Small intestine (tissue), 7 donors: Measurements from ENCODE around the gene NUDT3. TPM values are rescaled to one million over a fixed set of nuclear protein-coding genes. Genes with fewer than 3 reads are reported as not detected.
A peak's percentile ranks its signal among the peaks of the same experiment; 100 is the strongest.
"Not testable (repeated sequence)": the region's sequence is repeated elsewhere in the genome, so short reads cannot be mapped to it uniquely, and the experiment has no call there.

Experiments used
- DNase-seq, 2 donors: peaks; one replicate each; pipeline versions ENCODE4 v3.0.0 to v3.0.0-alpha.2; 2013
- FAIRE-seq: peaks from 2 replicates; lab custom pipeline; 2012; peaks lifted over from hg19 to GRCh38; lab: Jason Lieb, UNC
- H3K27ac ChIP-seq, 3 donors: one replicate each; pipeline ENCODE4 v1.5.1; 2013; ENCODE audit warnings: low read length in 2 of 3, mild to moderate bottlenecking in 2 of 3, control low read depth in 1 of 3, inconsistent platforms in 1 of 3, low read depth in 1 of 3, moderate library complexity in 1 of 3
- H3K27me3 ChIP-seq, 3 donors: one replicate each; pipeline ENCODE4 v1.6.1; 2013; ENCODE audit warnings: low read length in 3 of 3, inconsistent platforms in 1 of 3; ENCODE audit not compliant: control insufficient read depth in 3 of 3, insufficient read depth in 3 of 3
- H3K36me3 ChIP-seq, 3 donors: one replicate each; pipeline ENCODE4 v1.6.1; 2013; ENCODE audit warnings: low read length in 3 of 3, inconsistent platforms in 1 of 3, low read depth in 1 of 3, mild to moderate bottlenecking in 1 of 3, moderate library complexity in 1 of 3; ENCODE audit not compliant: control insufficient read depth in 3 of 3, insufficient read depth in 2 of 3
- H3K4me1 ChIP-seq, 3 donors: one replicate each; pipeline ENCODE4 v1.6.1; 2013; ENCODE audit warnings: low read length in 2 of 3, inconsistent platforms in 1 of 3, low read depth in 1 of 3, mild to moderate bottlenecking in 1 of 3, moderate library complexity in 1 of 3; ENCODE audit not compliant: control insufficient read depth in 3 of 3, insufficient read depth in 2 of 3
- H3K4me3 ChIP-seq, 3 donors: one replicate each; pipeline ENCODE4 v1.5.1; 2013; ENCODE audit warnings: low read length in 3 of 3, control low read depth in 1 of 3, inconsistent platforms in 1 of 3, low read depth in 1 of 3, mild to moderate bottlenecking in 1 of 3, moderate library complexity in 1 of 3
- H3K9me3 ChIP-seq, 2 donors: one replicate each; pipeline ENCODE4 v1.6.1; 2013; ENCODE audit warnings: low read depth in 1 of 2, low read length in 1 of 2; ENCODE audit not compliant: control insufficient read depth in 2 of 2, insufficient read depth in 1 of 2
- WGBS, 3 donors: extraction: QIAGEN DNeasy Blood & Tissue Kit; methylation state at CpG; one replicate each; pipeline ENCODE4 v1.1.7; 2013; 5-methylcytosine and 5-hydroxymethylcytosine counted together
- polyA plus RNA-seq, 4 donors: library from polyadenylated mRNA; stranded (reverse) in 3 of 4; unstranded in 1 of 4; fragments of 200-250 nt in 3 of 4; fragments of 120-200 nt in 1 of 4; gene quantifications; one replicate each; pipeline versions ENCODE4 v1.2.1 to v1.2.3, GENCODE V29; 2013
- donor health status: healthy with polysubstance abuse.
- donor health status: control.
- donor health status: control.
- donor health status: Bipolar disorder and iron deficiency.
- donor health status: healthy.

NUDT3 gene
- polyA plus RNA-seq, 4 donors, result 6.5 to 13.4 (median 9.2) TPM

GRCh38 chr6:34247481-34248197 is 144.8 kb downstream of the NUDT3 start:
- Histone ChIP-seq H3K4me3 (no peak overlapping the region), H3K9me3 (no peaks in the 10 kb centered on the region), H3K4me1 (peaks cover 0 to 14% (median 4%) of the 10 kb centered on the region in 3 donors), H3K36me3 (peaks cover 0 to 39% (median 4%) of the 10 kb centered on the region in 3 donors), H3K27me3 (no peaks in the 10 kb centered on the region), H3K27ac (peak overlapping the region in 1 of 3 donors; percentile 85)
- 58 to 77% (median 61%) methylated on average over 6 of the region's 6 CpGs for WGBS, 3 donors
- FAIRE-seq (no peak), DNase-seq (no peak)

DNA sequence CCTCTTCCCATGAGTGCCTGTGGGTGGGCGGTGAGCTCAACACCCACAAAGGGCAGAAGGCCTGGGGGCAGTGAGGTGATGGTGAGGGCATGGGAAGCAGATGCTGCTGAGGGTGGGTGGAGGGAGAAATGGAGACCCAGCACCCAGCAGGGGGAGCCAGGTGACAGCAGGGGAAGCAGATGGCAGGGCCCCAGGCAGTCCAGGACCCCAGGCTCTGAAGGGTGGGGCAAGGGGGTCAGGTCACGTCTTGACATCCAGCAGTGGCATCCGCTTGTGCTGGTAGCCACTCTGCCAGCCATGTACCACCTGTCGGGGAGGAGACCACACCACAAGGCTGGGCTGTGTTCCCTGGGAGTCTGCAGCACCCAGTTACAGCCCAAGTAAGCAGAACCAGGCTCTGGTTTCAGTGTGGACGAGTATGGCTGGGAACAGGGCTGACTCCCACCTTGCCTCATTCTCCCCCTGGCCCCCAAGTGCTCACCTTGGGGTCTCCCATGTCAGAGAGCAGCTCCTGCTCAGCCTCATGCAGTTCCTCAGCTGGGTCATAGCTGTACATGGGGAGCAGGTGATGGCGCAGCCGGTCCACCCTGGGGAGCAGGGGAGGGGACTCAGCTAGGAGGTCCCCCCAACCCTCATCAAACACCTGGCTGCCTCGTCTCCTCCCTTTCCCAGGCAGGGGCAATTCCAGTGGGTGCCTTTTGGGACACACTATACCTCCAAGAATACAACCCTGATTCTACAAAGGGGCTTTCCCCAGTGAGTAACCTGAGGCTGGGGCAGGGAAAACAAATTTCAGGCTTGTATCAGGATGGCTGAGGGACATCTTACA is 145.7 kb downstream of the NUDT3 start:
- H3K36me3 ChIP-seq, result peaks cover under 1 to 47% (median 4%) of the 10 kb centered on the region in 3 donors
- H3K27ac ChIP-seq, result peak overlapping the region in 2 of 3 donors; percentile 0 to 19
- H3K4me1 ChIP-seq, result peaks cover 0 to 14% (median 4%) of the 10 kb centered on the region in 3 donors
- WGBS, 3 donors, result 40 to 59% (median 44%) methylated on average over 8 of the region's 8 CpGs
- no peaks in the 10 kb centered on the region for H3K27me3 ChIP-seq
- DNase-seq (peak in 1 of 2 donors; percentile 39), FAIRE-seq (no peak)
- H3K4me3 ChIP-seq, result no peak overlapping the region
- no peaks in the 10 kb centered on the region for H3K9me3 ChIP-seq

DNA sequence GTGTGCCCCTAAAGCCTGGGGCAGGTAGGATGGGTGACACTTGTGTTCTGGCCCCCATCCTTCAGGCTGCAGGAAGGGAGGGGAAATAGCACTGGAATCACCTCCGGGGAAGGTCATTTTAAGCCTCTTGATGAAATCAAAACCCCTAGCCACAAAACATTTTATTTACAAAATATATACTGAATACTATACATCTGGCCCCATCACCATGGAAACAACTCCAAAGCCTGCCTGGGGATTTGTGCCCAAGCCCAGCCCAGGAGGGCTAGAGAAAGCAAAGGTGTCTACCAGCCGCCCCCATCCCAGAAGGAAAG is 146.3 kb downstream of the NUDT3 start:
- FAIRE-seq (no peak), DNase-seq (no peak)
- peaks cover 0 to 14% (median 4%) of the 10 kb centered on the region in 3 donors for H3K4me1 ChIP-seq
- H3K4me3 ChIP-seq, result no peak overlapping the region
- H3K36me3 ChIP-seq, result peaks cover 2 to 53% (median 6%) of the 10 kb centered on the region in 3 donors
- H3K27ac ChIP-seq, result no peak overlapping the region
- 40 to 61% (median 43%) methylated on average over 2 of the region's 2 CpGs for WGBS, 3 donors
- H3K27me3 ChIP-seq, result no peaks in the 10 kb centered on the region
- no peaks in the 10 kb centered on the region for H3K9me3 ChIP-seq

GRCh38 chr6:34245761-34246140 is 146.7 kb downstream of the NUDT3 start:
- Histone ChIP-seq H3K36me3 (peaks cover 2 to 57% (median 6%) of the 10 kb centered on the region in 3 donors), H3K4me1 (peaks cover 0 to 14% (median 4%) of the 10 kb centered on the region in 3 donors)
- 68 to 75% (median 71%) methylated on average over 7 of the region's 7 CpGs for WGBS, 3 donors
- not testable (repeated sequence) for FAIRE-seq, H3K27ac ChIP-seq, H3K4me3 ChIP-seq, H3K9me3 ChIP-seq, DNase-seq, H3K27me3 ChIP-seq

- H3K27ac ChIP-seq, H3K27me3 ChIP-seq, H3K9me3 ChIP-seq, H3K4me3 ChIP-seq, FAIRE-seq, DNase-seq: not testable (repeated sequence)
- WGBS, 3 donors, result 71 to 76% (median 71%) methylated on average over 12 of the region's 13 CpGs
- peaks cover 0 to 14% (median 7%) of the 10 kb centered on the region in 3 donors for H3K4me1 ChIP-seq
- H3K36me3 ChIP-seq, result peaks cover 2 to 62% (median 6%) of the 10 kb centered on the region in 3 donors
Measured at GRCh38 chr6:34245032-34245760, 147.3 kb downstream of the NUDT3 start.

GRCh38 chr6:34243901-34244884 is 148.3 kb downstream of the NUDT3 start:
- Histone ChIP-seq H3K36me3 (peaks cover 2 to 65% (median 6%) of the 10 kb centered on the region in 3 donors), H3K27me3 (no peaks in the 10 kb centered on the region), H3K9me3 (no peaks in the 10 kb centered on the region), H3K27ac (peak overlapping the region in 1 of 3 donors; percentile 80), H3K4me3 (no peak overlapping the region), H3K4me1 (peaks cover 2 to 16% (median 14%) of the 10 kb centered on the region in 3 donors)
- FAIRE-seq (no peak), DNase-seq (peak in 1 of 2 donors; percentile 45)
- WGBS, 3 donors, result 32 to 37% (median 35%) methylated on average over 12 to 19 of the region's 19 CpGs

GRCh38 chr6:34243131-34243771 is 149.2 kb downstream of the NUDT3 start:
- peaks cover 2 to 18% (median 18%) of the 10 kb centered on the region in 3 donors for H3K4me1 ChIP-seq
- no peaks in the 10 kb centered on the region for H3K27me3 ChIP-seq
- 47 to 58% (median 56%) methylated on average over 5 of the region's 5 CpGs for WGBS, 3 donors
- no peaks in the 10 kb centered on the region for H3K9me3 ChIP-seq
- FAIRE-seq, result no peak
- H3K27ac ChIP-seq, result peak overlapping the region in 1 of 3 donors; percentile 80
- H3K36me3 ChIP-seq, result peaks cover 2 to 65% (median 6%) of the 10 kb centered on the region in 3 donors
- no peak for DNase-seq
- H3K4me3 ChIP-seq, result no peak overlapping the region
